ENCODE results near the gene EPHA10.

Gene EPHA10

GRCh38 chr1:37807555-37808368, 42.8 kb upstream of the EPHA10 start, which contains the start of the genes C1orf122 and YRDC:
Gene C1orf122, plus strand, starts transcription at chr1:37807790. Its CDS starts 615 bp downstream, at chr1:37808405.
Gene YRDC, minus strand, starts transcription at chr1:37808208. Its CDS starts 28 bp downstream, at chr1:37808180.
- H3K27me3 ChIP-seq (ENCODE audit: insufficient read depth, insufficient read length): no peaks in the 10 kb centered on the region
- H3K4me3 ChIP-seq (ENCODE audit: insufficient read length, low read depth): peak within 1 kb of the TSS; percentile 97
- H3K9me3 ChIP-seq (ENCODE audit: insufficient read depth, low read length): no peaks in the 10 kb centered on the region
- DNase-seq (ENCODE audit: low read depth, low spot score): peak; percentile 97
- H3K9ac ChIP-seq (ENCODE audit: insufficient read length, low read depth): peak within 1 kb of the TSS; percentile 99
- TF ChIP-seq YY1 (IDR thresholded peaks at IDR 0.05; ENCODE audit: insufficient read depth, insufficient read length) (no peak), ZNF274 (IDR thresholded peaks at IDR 0.05; ENCODE audit: low read depth, low read length) (no peak), SUZ12 (IDR thresholded peaks at IDR 0.05; ENCODE audit: extremely low read depth, insufficient read depth, insufficient read length) (no peak)
- peaks cover 78% of the 10 kb centered on the region for H3K36me3 ChIP-seq (ENCODE audit: insufficient read depth, insufficient read length, low read length)
- H3K4me1 ChIP-seq (ENCODE audit: insufficient read depth, insufficient read length): peaks cover 11% of the 10 kb centered on the region

DNA sequence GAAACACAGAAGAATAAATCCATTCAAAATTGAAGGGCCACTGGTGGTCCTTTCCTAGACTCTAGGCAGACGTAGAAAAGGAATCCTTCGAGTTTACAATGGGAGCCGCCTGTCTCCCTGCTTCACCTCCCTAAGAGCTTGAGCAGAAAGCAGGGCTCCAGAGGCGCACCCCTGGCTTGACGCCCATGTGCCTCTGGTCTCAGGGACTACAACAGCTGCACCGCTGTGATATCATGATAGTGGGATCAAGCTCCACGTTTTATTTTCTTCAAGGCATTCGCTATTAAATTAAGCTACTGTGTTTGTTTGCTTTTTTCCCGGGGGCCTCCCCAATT, 42.3 kb upstream of the EPHA10 start:
- no peak for TF ChIP-seq SUZ12 (IDR thresholded peaks at IDR 0.05; ENCODE audit: extremely low read depth, insufficient read depth, insufficient read length)
- no peak for TF ChIP-seq YY1 (IDR thresholded peaks at IDR 0.05; ENCODE audit: insufficient read depth, insufficient read length)
- no peak for TF ChIP-seq ZNF274 (IDR thresholded peaks at IDR 0.05; ENCODE audit: low read depth, low read length)
- Histone ChIP-seq H3K4me1 (ENCODE audit: insufficient read depth, insufficient read length) (peaks cover 13% of the 10 kb centered on the region), H3K27me3 (ENCODE audit: insufficient read depth, insufficient read length) (no peaks in the 10 kb centered on the region), H3K9me3 (ENCODE audit: insufficient read depth, low read length) (no peaks in the 10 kb centered on the region), H3K4me3 (ENCODE audit: insufficient read length, low read depth) (peak overlapping the region; percentile 97), H3K36me3 (ENCODE audit: insufficient read depth, insufficient read length, low read length) (peaks cover 79% of the 10 kb centered on the region), H3K9ac (ENCODE audit: insufficient read length, low read depth) (peak overlapping the region; percentile 99)
- DNase-seq (ENCODE audit: low read depth, low spot score): no peak

- H3K36me3 ChIP-seq (ENCODE audit: insufficient read depth, insufficient read length, low read length): peaks cover 79% of the 10 kb centered on the region
- peaks cover 8% of the 10 kb centered on the region for H3K4me1 ChIP-seq (ENCODE audit: insufficient read depth, insufficient read length)
- TF ChIP-seq YY1 (IDR thresholded peaks at IDR 0.05; ENCODE audit: insufficient read depth, insufficient read length): no peak
- TF ChIP-seq ZNF274 (IDR thresholded peaks at IDR 0.05; ENCODE audit: low read depth, low read length): no peak
- TF ChIP-seq SUZ12 (IDR thresholded peaks at IDR 0.05; ENCODE audit: extremely low read depth, insufficient read depth, insufficient read length): no peak
- no peak for DNase-seq (ENCODE audit: low read depth, low spot score)
- no peaks in the 10 kb centered on the region for H3K27me3 ChIP-seq (ENCODE audit: insufficient read depth, insufficient read length)
- H3K4me3 ChIP-seq (ENCODE audit: insufficient read length, low read depth): no peak overlapping the region
- H3K9ac ChIP-seq (ENCODE audit: insufficient read length, low read depth): no peak overlapping the region
- H3K9me3 ChIP-seq (ENCODE audit: insufficient read depth, low read length): no peaks in the 10 kb centered on the region
These were observed 37.5 kb upstream of the EPHA10 start for GRCh38 chr1:37802439-37802838.

DNA sequence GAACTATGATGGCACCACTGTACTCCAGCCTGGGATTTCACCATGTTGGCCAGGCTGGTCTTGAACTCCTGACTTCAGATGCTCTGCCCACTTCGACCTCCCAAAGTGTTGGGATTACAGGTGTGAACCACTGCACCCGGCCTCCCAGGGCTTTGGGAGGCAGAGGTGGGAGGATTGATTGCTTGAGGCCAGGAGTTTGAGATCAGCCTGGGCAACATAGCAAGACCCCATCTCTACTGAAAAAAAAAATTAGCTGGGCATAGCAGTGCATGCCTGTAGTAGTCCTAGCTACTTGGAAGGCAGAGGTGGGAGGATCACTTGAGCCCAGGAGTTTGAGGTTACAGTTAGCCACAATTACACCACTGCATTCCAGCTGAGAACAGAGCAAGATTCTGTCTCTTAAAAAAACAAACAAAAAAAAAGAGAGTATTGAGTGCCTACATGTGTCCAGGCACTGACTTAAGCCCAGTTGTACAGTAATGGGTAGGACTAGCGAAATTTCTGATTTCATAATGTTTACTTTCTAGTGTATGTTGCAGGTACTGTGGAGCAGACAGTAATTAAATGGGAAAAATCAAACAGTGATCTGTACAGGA, 32.9 kb upstream of the EPHA10 start:
- no peak for DNase-seq (ENCODE audit: low read depth, low spot score)
- H3K4me3 ChIP-seq (ENCODE audit: insufficient read length, low read depth): no peak overlapping the region
- peaks cover 12% of the 10 kb centered on the region for H3K4me1 ChIP-seq (ENCODE audit: insufficient read depth, insufficient read length)
- H3K9me3 ChIP-seq (ENCODE audit: insufficient read depth, low read length): no peaks in the 10 kb centered on the region
- peaks cover 37% of the 10 kb centered on the region for H3K36me3 ChIP-seq (ENCODE audit: insufficient read depth, insufficient read length, low read length)
- H3K9ac ChIP-seq (ENCODE audit: insufficient read length, low read depth): no peak overlapping the region
- peaks cover 27% of the 10 kb centered on the region for H3K27me3 ChIP-seq (ENCODE audit: insufficient read depth, insufficient read length)
- TF ChIP-seq ZNF274 (IDR thresholded peaks at IDR 0.05; ENCODE audit: low read depth, low read length) (no peak), SUZ12 (IDR thresholded peaks at IDR 0.05; ENCODE audit: extremely low read depth, insufficient read depth, insufficient read length) (no peak), YY1 (IDR thresholded peaks at IDR 0.05; ENCODE audit: insufficient read depth, insufficient read length) (no peak)

DNA sequence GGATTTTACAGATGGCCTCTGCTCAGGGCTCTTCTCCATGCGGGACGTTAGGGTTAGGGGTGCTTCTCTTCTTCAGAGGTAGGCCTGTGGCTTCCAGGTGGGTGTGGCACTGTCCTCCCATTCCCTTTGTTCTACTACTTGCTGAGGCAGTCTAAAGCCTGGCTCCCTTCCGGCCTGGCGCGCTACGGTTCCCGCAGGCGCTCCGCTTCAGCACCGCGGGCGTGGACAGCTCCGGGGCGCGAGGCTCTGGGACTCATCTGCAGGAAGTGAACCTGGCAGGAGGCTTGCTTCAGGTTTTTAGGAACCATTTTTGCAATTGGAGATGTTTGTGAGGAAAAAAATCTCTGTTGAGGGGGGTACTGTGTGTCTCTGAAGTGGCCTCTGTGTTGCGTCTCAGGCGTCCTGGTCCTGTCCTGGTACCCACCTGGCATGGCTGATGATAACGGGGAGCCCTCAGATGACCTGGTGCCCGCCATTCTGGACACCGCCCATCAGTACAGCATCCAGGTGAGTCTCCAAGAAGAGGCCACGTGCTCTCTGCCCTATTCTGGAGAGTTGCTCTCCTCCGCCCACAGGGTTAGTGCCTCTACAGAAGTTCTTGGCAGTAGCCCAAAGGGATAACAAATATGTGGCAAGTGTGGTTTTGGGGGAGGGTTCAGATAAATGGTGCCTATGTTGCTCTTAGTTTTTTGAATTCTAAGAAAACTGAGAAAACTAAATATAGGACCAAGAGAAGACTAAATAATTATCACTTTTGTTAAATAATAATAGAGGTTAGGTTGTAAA, 30.6 kb upstream of the EPHA10 start:
- peaks cover 10% of the 10 kb centered on the region for H3K4me1 ChIP-seq (ENCODE audit: insufficient read depth, insufficient read length)
- TF ChIP-seq ZNF274 (IDR thresholded peaks at IDR 0.05; ENCODE audit: low read depth, low read length): no peak
- no peak for TF ChIP-seq YY1 (IDR thresholded peaks at IDR 0.05; ENCODE audit: insufficient read depth, insufficient read length)
- TF ChIP-seq SUZ12 (IDR thresholded peaks at IDR 0.05; ENCODE audit: extremely low read depth, insufficient read depth, insufficient read length): no peak
- H3K36me3 ChIP-seq (ENCODE audit: insufficient read depth, insufficient read length, low read length): peaks cover 18% of the 10 kb centered on the region
- H3K9ac ChIP-seq (ENCODE audit: insufficient read length, low read depth): no peak overlapping the region
- peaks cover 48% of the 10 kb centered on the region for H3K27me3 ChIP-seq (ENCODE audit: insufficient read depth, insufficient read length)
- DNase-seq (ENCODE audit: low read depth, low spot score): peak; percentile 85
- no peaks in the 10 kb centered on the region for H3K9me3 ChIP-seq (ENCODE audit: insufficient read depth, low read length)
- no peak overlapping the region for H3K4me3 ChIP-seq (ENCODE audit: insufficient read length, low read depth)

GRCh38 chr1:37794372-37795339, 29.7 kb upstream of the EPHA10 start:
- TF ChIP-seq YY1 (IDR thresholded peaks at IDR 0.05; ENCODE audit: insufficient read depth, insufficient read length) (no peak), SUZ12 (IDR thresholded peaks at IDR 0.05; ENCODE audit: extremely low read depth, insufficient read depth, insufficient read length) (no peak), ZNF274 (IDR thresholded peaks at IDR 0.05; ENCODE audit: low read depth, low read length) (no peak)
- H3K27me3 ChIP-seq (ENCODE audit: insufficient read depth, insufficient read length): peaks cover 53% of the 10 kb centered on the region
- H3K4me3 ChIP-seq (ENCODE audit: insufficient read length, low read depth): peak overlapping the region; percentile 72

More at GRCh38 chr1:37794372-37795339, 29.7 kb upstream of the EPHA10 start:
- Histone ChIP-seq H3K9ac (ENCODE audit: insufficient read length, low read depth) (peak overlapping the region; percentile 44), H3K4me1 (ENCODE audit: insufficient read depth, insufficient read length) (peaks cover 10% of the 10 kb centered on the region), H3K36me3 (ENCODE audit: insufficient read depth, insufficient read length, low read length) (peaks cover 10% of the 10 kb centered on the region), H3K9me3 (ENCODE audit: insufficient read depth, low read length) (no peaks in the 10 kb centered on the region)
- no peak for DNase-seq (ENCODE audit: low read depth, low spot score)

Measured in NT2/D1 (cell line).